Measurements from ENCODE around the gene DNAJC15. TPM values are rescaled to one million over a fixed set of nuclear protein-coding genes. Genes with fewer than 3 reads are reported as not detected.

The DNAJC15 gene
- total RNA-seq, 1 experiment from 2014 or later = 10.8 TPM

DNA sequence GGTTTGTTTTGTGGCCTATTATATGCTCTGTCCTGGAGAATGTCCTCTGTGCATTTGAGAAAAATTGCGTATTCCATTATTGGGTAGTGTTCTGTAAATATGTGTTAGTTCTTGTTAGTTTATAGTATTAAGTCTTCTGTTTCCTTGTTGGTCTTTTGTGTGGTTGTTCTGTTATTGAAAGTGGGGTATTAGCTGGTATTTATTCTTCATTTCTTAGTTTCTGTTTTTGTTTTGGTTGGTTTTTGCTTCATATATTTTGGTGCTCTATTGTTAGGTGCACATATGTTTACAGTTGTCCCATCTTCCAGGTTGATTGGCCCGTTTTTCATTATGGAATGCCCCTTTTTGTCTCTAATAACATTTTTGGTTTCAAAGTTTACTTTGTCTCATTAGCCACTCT is 77.3 kb downstream of the DNAJC15 start:
- no peaks in the 10 kb centered on the region for H3K36me3 ChIP-seq (ENCODE audit: control insufficient read depth in 1 of 2, insufficient read depth in 2 of 2, low read length in 2 of 2)
- H3K9me2 ChIP-seq (ENCODE audit: insufficient read depth) = no peaks in the 10 kb centered on the region
- DNase-seq (ENCODE audit: low read depth, low spot score) = no peak
- H2AFZ ChIP-seq (ENCODE audit: low read depth, low read length, poor library complexity, severe bottlenecking) = no peak overlapping the region
- H3K4me3 ChIP-seq (replicated peaks in 1 of 2; ENCODE audit: low read depth in 1 of 2, low read length in 2 of 2) = no peak overlapping the region
- no peak overlapping the region for H3K9ac ChIP-seq (ENCODE audit: low read length)
- no peaks in the 10 kb centered on the region for H4K20me1 ChIP-seq (ENCODE audit: insufficient read depth)
- H3K79me2 ChIP-seq (ENCODE audit: insufficient read depth, low read length) = no peaks in the 10 kb centered on the region
- no peak for ATAC-seq
- intact Hi-C loops (cut with micrococcal nuclease) = no loop called here
- CTCF ChIA-PET = interaction anchor here (0.6 kb wide), 1 partner anchor 671 kb away, joined by 3 read pairs; no protein-coding TSS in a partner anchor
- no peaks in the 10 kb centered on the region for H3K4me1 ChIP-seq (ENCODE audit: control insufficient read depth in 1 of 2, insufficient read depth in 2 of 2, low read length in 2 of 2)
- H3K9me3 ChIP-seq (ENCODE audit: control insufficient read depth in 1 of 2, insufficient read depth in 1 of 2, low read depth in 1 of 2, low read length in 2 of 2) = no peaks in the 10 kb centered on the region
- POLR2A ChIA-PET = no interaction called here
- TF ChIP-seq SP1 (IDR thresholded peaks at IDR 0.05; ENCODE audit: low read depth) (no peak), POLR2AphosphoS5 (IDR thresholded peaks at IDR 0.05; ENCODE audit: low read depth, low read length) (no peak), JUND (IDR thresholded peaks at IDR 0.05) (no peak), ZFX (IDR thresholded peaks at IDR 0.05) (no peak), EZH2 (IDR thresholded peaks at IDR 0.05) (no peak), SRF (IDR thresholded peaks at IDR 0.05; ENCODE audit: low read depth) (no peak), YY1 (IDR thresholded peaks at IDR 0.05; ENCODE audit: extremely low read depth, insufficient replicate concordance, low read depth, low read length) (no peak), SIN3A (IDR thresholded peaks at IDR 0.05; ENCODE audit: low read depth) (no peak), EGR1 (IDR thresholded peaks at IDR 0.05; ENCODE audit: low read depth) (no peak), ELF1 (IDR thresholded peaks at IDR 0.05; ENCODE audit: borderline replicate concordance, low read depth) (no peak), TCF7L2 (IDR thresholded peaks at IDR 0.05; ENCODE audit: borderline replicate concordance, extremely low read depth, insufficient read depth, insufficient read length) (no peak), RAD21 (IDR thresholded peaks at IDR 0.05; ENCODE audit: low read depth) (no peak), EZH2phosphoT487 (IDR thresholded peaks at IDR 0.05; ENCODE audit: borderline replicate concordance) (no peak), ZNF274 (IDR thresholded peaks at IDR 0.05; ENCODE audit: low read depth, low read length) (no peak), CBX3 (IDR thresholded peaks at IDR 0.05; ENCODE audit: low read depth) (no peak), CEBPB (IDR thresholded peaks at IDR 0.05; ENCODE audit: low read depth) (no peak)
- TF ChIP-seq, protein P1, sequence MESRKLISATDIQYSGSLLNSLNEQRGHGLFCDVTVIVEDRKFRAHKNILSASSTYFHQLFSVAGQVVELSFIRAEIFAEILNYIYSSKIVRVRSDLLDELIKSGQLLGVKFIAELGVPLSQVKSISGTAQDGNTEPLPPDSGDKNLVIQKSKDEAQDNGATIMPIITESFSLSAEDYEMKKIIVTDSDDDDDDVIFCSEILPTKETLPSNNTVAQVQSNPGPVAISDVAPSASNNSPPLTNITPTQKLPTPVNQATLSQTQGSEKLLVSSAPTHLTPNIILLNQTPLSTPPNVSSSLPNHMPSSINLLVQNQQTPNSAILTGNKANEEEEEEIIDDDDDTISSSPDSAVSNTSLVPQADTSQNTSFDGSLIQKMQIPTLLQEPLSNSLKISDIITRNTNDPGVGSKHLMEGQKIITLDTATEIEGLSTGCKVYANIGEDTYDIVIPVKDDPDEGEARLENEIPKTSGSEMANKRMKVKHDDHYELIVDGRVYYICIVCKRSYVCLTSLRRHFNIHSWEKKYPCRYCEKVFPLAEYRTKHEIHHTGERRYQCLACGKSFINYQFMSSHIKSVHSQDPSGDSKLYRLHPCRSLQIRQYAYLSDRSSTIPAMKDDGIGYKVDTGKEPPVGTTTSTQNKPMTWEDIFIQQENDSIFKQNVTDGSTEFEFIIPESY (IDR thresholded peaks at IDR 0.05; ENCODE audit: extremely low read depth, insufficient replicate concordance, low read length) = no peak
- TF ChIP-seq, protein P2, sequence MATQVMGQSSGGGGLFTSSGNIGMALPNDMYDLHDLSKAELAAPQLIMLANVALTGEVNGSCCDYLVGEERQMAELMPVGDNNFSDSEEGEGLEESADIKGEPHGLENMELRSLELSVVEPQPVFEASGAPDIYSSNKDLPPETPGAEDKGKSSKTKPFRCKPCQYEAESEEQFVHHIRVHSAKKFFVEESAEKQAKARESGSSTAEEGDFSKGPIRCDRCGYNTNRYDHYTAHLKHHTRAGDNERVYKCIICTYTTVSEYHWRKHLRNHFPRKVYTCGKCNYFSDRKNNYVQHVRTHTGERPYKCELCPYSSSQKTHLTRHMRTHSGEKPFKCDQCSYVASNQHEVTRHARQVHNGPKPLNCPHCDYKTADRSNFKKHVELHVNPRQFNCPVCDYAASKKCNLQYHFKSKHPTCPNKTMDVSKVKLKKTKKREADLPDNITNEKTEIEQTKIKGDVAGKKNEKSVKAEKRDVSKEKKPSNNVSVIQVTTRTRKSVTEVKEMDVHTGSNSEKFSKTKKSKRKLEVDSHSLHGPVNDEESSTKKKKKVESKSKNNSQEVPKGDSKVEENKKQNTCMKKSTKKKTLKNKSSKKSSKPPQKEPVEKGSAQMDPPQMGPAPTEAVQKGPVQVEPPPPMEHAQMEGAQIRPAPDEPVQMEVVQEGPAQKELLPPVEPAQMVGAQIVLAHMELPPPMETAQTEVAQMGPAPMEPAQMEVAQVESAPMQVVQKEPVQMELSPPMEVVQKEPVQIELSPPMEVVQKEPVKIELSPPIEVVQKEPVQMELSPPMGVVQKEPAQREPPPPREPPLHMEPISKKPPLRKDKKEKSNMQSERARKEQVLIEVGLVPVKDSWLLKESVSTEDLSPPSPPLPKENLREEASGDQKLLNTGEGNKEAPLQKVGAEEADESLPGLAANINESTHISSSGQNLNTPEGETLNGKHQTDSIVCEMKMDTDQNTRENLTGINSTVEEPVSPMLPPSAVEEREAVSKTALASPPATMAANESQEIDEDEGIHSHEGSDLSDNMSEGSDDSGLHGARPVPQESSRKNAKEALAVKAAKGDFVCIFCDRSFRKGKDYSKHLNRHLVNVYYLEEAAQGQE (IDR thresholded peaks at IDR 0.05; ENCODE audit: low read depth) = no peak
- TF ChIP-seq, protein P3, sequence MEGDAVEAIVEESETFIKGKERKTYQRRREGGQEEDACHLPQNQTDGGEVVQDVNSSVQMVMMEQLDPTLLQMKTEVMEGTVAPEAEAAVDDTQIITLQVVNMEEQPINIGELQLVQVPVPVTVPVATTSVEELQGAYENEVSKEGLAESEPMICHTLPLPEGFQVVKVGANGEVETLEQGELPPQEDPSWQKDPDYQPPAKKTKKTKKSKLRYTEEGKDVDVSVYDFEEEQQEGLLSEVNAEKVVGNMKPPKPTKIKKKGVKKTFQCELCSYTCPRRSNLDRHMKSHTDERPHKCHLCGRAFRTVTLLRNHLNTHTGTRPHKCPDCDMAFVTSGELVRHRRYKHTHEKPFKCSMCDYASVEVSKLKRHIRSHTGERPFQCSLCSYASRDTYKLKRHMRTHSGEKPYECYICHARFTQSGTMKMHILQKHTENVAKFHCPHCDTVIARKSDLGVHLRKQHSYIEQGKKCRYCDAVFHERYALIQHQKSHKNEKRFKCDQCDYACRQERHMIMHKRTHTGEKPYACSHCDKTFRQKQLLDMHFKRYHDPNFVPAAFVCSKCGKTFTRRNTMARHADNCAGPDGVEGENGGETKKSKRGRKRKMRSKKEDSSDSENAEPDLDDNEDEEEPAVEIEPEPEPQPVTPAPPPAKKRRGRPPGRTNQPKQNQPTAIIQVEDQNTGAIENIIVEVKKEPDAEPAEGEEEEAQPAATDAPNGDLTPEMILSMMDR (IDR thresholded peaks at IDR 0.05 in 2 of 3, conservative IDR thresholded peaks at IDR 0.05 in 1 of 3; ENCODE audit: borderline replicate concordance in 1 of 3, insufficient read depth in 1 of 3, low read depth in 2 of 3, low read length in 2 of 3) = no peak
- TF ChIP-seq, protein P4, sequence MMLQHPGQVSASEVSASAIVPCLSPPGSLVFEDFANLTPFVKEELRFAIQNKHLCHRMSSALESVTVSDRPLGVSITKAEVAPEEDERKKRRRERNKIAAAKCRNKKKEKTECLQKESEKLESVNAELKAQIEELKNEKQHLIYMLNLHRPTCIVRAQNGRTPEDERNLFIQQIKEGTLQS (IDR thresholded peaks at IDR 0.05) = no peak
- BruUV-seq (replicated peaks) = no TSS peak
- H3K27ac ChIP-seq (ENCODE audit: low read depth, low read length) = no peak overlapping the region
- no peaks in the 10 kb centered on the region for H3K27me3 ChIP-seq (ENCODE audit: insufficient read depth, low read length)
- RAD21 ChIA-PET (ENCODE audit: low non-redundant PET in 1 of 2, low total read pairs in 2 of 2, uncharacterized antibody in 2 of 2, unreplicated experiment in 2 of 2) = no interaction called here
- no peak overlapping the region for H3K4me2 ChIP-seq (ENCODE audit: low read length)

All from HCT116 (cell line).